SK-N-SH treated with all-trans-retinoic acid at 6 μM for 48 hours (cell line): ENCODE measurements around the gene PES1.

Experiments used
- ATAC-seq: fragments of 200-7000 bp; cut with Tn5 transposase; 3 replicates; pipeline ENCODE4 v1.9.1; 2020; ENCODE audit warnings: mild to moderate bottlenecking, moderate library complexity
- ARNTL ChIP-seq: fragments of 450-650 bp; formaldehyde crosslinking; IDR thresholded peaks from 2 replicates; pipeline ENCODE4 v1.5.0; 2020; ENCODE audit warnings: low read depth, mild to moderate bottlenecking, moderate library complexity, borderline replicate concordance
- BACH2 ChIP-seq: fragments of 250-450 bp; sonication (Bioruptor Pico); IDR thresholded peaks from 2 replicates; pipeline ENCODE4 v1.9.0; 2021; ENCODE audit warnings: mild to moderate bottlenecking, borderline replicate concordance
- CSDC2 ChIP-seq: fragments of 250-450 bp; sonication (Bioruptor Pico); IDR thresholded peaks from 2 replicates; pipeline ENCODE4 v1.5.0; 2020; ENCODE audit warnings: mild to moderate bottlenecking, moderate library complexity
- ESRRG ChIP-seq: fragments of 250-450 bp; sonication (Bioruptor Pico); IDR thresholded peaks from 2 replicates; pipeline ENCODE4 v1.6.1; 2021; ENCODE audit warnings: mild to moderate bottlenecking
- GLIS3 ChIP-seq: fragments of 250-450 bp; sonication (Bioruptor Pico); IDR thresholded peaks from 2 replicates; pipeline ENCODE4 v1.5.0; 2020; ENCODE audit warnings: mild to moderate bottlenecking, moderate library complexity
- ISL1 ChIP-seq: fragments of 250-450 bp; sonication (Bioruptor Pico); IDR thresholded peaks from 2 replicates; pipeline ENCODE4 v2.1.2; 2022; ENCODE audit warnings: mild to moderate bottlenecking, moderate library complexity
- OSR1 ChIP-seq: fragments of 250-450 bp; sonication (Bioruptor Pico); IDR thresholded peaks from 2 replicates; pipeline ENCODE4 v1.8.0; 2022; ENCODE audit warnings: moderate library complexity, mild to moderate bottlenecking, inconsistent platforms
- POU6F1 ChIP-seq: fragments of 250-450 bp; sonication (Bioruptor Pico); IDR thresholded peaks from 2 replicates; pipeline ENCODE4 v1.8.0; 2021; ENCODE audit warnings: low read depth, mild to moderate bottlenecking, moderate library complexity, borderline replicate concordance
- PPARA ChIP-seq: fragments of 250-450 bp; sonication (Bioruptor Pico); IDR thresholded peaks from 2 replicates; pipeline ENCODE4 v1.5.0; 2020; ENCODE audit warnings: mild to moderate bottlenecking, borderline replicate concordance
- RARB ChIP-seq: fragments of 250-450 bp; sonication (Bioruptor Pico); IDR thresholded peaks from 2 replicates; pipeline ENCODE4 v1.8.0; 2021; ENCODE audit warnings: mild to moderate bottlenecking, moderate library complexity
- SNAI2 ChIP-seq: fragments of 250-450 bp; sonication (Bioruptor Pico); IDR thresholded peaks from 2 replicates; pipeline ENCODE4 v1.5.0; 2020; ENCODE audit warnings: mild to moderate bottlenecking, moderate library complexity
- TCF4 ChIP-seq: fragments of 250-450 bp; sonication (Bioruptor Pico); IDR thresholded peaks from 2 replicates; pipeline ENCODE4 v1.8.0; 2021; ENCODE audit warnings: mild to moderate bottlenecking, moderate library complexity, borderline replicate concordance
- TOX ChIP-seq: fragments of 250-450 bp; sonication (Bioruptor Pico); IDR thresholded peaks from 2 replicates; pipeline ENCODE4 v1.8.0; 2021; ENCODE audit warnings: mild to moderate bottlenecking, moderate library complexity, borderline replicate concordance
- TSHZ2 ChIP-seq: fragments of 250-450 bp; sonication (Bioruptor Pico); IDR thresholded peaks from 2 replicates; pipeline ENCODE4 v1.5.0; 2020; ENCODE audit warnings: mild to moderate bottlenecking, moderate library complexity
- ZC3H10 ChIP-seq: fragments of 250-450 bp; sonication (Bioruptor Pico); IDR thresholded peaks from 2 replicates; pipeline ENCODE4 v1.5.1; 2021; ENCODE audit warnings: mild to moderate bottlenecking, moderate library complexity
- ZFP3 ChIP-seq: fragments of 250-450 bp; sonication (Bioruptor Pico); IDR thresholded peaks from 2 replicates; pipeline ENCODE4 v1.5.0; 2020; ENCODE audit warnings: mild to moderate bottlenecking, moderate library complexity
- ZFP30 ChIP-seq: fragments of 450-650 bp; formaldehyde crosslinking; IDR thresholded peaks from 2 replicates; pipeline ENCODE4 v1.5.0; 2022; ENCODE audit warnings: mild to moderate bottlenecking, moderate library complexity
- ZNF565 ChIP-seq: fragments of 450-650 bp; formaldehyde crosslinking; conservative IDR thresholded peaks from 2 replicates; pipeline ENCODE4 v1.5.0; 2020; ENCODE audit warnings: low read depth, mild to moderate bottlenecking, moderate library complexity
- ZNF70 ChIP-seq: fragments of 450-650 bp; formaldehyde crosslinking; IDR thresholded peaks from 2 replicates; pipeline ENCODE4 v1.5.0; 2020; ENCODE audit warnings: mild to moderate bottlenecking, moderate library complexity
- TF ChIP-seq, protein P1 (sequence below): fragments of 250-450 bp; sonication (Bioruptor Pico); IDR thresholded peaks from 2 replicates; pipeline ENCODE4 v1.5.1; 2020; ENCODE audit warnings: low read depth, mild to moderate bottlenecking, moderate library complexity
- TF ChIP-seq, protein P2 (sequence below): fragments of 250-450 bp; sonication (Bioruptor Pico); IDR thresholded peaks from 2 replicates; pipeline ENCODE4 v1.8.0; 2020; ENCODE audit warnings: mild to moderate bottlenecking, moderate library complexity, borderline replicate concordance

PES1 gene

GRCh38 chr22:30637701-30638114, 46.0 kb upstream of the PES1 start:
- TF ChIP-seq POU6F1 (CRISPR knock-in tag) (no peak), ARNTL (CRISPR knock-in tag) (no peak), ZNF565 (CRISPR knock-in tag) (no peak), RARB (CRISPR knock-in tag) (no peak), ZFP3 (no peak), ZC3H10 (no peak), ZNF70 (CRISPR knock-in tag) (no peak), ISL1 (no peak), OSR1 (CRISPR knock-in tag) (no peak), CSDC2 (CRISPR knock-in tag) (no peak)
- TF ChIP-seq, protein P1, sequence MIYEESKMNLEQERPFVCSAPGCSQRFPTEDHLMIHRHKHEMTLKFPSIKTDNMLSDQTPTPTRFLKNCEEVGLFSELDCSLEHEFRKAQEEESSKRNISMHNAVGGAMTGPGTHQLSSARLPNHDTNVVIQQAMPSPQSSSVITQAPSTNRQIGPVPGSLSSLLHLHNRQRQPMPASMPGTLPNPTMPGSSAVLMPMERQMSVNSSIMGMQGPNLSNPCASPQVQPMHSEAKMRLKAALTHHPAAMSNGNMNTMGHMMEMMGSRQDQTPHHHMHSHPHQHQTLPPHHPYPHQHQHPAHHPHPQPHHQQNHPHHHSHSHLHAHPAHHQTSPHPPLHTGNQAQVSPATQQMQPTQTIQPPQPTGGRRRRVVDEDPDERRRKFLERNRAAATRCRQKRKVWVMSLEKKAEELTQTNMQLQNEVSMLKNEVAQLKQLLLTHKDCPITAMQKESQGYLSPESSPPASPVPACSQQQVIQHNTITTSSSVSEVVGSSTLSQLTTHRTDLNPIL (CRISPR knock-in tag), result no peak
- TF ChIP-seq, protein P2, sequence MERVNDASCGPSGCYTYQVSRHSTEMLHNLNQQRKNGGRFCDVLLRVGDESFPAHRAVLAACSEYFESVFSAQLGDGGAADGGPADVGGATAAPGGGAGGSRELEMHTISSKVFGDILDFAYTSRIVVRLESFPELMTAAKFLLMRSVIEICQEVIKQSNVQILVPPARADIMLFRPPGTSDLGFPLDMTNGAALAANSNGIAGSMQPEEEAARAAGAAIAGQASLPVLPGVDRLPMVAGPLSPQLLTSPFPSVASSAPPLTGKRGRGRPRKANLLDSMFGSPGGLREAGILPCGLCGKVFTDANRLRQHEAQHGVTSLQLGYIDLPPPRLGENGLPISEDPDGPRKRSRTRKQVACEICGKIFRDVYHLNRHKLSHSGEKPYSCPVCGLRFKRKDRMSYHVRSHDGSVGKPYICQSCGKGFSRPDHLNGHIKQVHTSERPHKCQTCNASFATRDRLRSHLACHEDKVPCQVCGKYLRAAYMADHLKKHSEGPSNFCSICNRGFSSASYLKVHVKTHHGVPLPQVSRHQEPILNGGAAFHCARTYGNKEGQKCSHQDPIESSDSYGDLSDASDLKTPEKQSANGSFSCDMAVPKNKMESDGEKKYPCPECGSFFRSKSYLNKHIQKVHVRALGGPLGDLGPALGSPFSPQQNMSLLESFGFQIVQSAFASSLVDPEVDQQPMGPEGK (CRISPR knock-in tag), result no peak

DNA sequence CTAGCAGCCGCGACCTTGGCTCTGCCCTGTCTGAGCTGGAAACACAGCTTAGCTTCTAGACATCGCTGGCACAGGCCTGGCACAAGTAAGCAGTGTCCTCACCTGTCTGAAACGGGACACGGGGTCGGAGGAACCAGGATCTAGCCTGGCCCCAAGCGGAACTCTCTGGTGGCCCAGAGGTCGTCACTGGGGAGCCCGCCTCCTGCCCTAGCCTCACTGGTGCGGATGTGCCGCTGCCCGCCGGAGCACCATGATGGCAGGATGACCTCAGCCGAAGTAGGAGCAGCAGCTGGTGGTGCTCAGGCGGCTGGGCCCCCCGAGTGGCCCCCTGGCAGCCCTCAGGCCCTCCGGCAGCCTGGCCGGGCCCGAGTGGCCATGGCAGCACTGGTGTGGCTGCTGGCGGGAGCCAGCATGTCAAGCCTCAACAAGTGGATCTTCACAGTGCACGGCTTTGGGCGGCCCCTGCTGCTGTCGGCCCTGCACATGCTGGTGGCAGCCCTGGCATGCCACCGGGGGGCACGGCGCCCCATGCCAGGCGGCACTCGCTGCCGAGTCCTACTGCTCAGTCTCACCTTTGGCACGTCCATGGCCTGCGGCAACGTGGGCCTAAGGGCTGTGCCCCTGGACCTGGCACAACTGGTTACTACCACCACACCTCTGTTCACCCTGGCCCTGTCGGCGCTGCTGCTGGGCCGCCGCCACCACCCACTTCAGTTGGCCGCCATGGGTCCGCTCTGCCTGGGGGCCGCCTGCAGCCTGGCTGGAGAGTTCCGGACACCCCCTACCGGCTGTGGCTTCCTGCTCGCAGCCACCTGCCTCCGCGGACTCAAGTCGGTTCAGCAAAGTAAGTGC, 44.7 kb upstream of the PES1 start:
- TF ChIP-seq ESRRG (CRISPR knock-in tag) (no peak), ZNF565 (CRISPR knock-in tag) (no peak), PPARA (CRISPR knock-in tag) (no peak), ZC3H10 (no peak), ISL1 (no peak), ZFP30 (CRISPR knock-in tag) (no peak), TSHZ2 (CRISPR knock-in tag) (no peak), OSR1 (CRISPR knock-in tag) (no peak), GLIS3 (CRISPR knock-in tag) (no peak), ZNF70 (CRISPR knock-in tag) (no peak), TCF4 (no peak), POU6F1 (CRISPR knock-in tag) (no peak), BACH2 (CRISPR knock-in tag) (no peak), TOX (CRISPR knock-in tag) (no peak), ZFP3 (no peak), SNAI2 (CRISPR knock-in tag) (no peak)
- TF ChIP-seq, protein P1 (CRISPR knock-in tag), result no peak
- TF ChIP-seq, protein P2 (CRISPR knock-in tag), result no peak
- ATAC-seq, result peak; percentile 4

More at GRCh38 chr22:30637701-30638114, 46.0 kb upstream of the PES1 start:
- ATAC-seq, result no peak
